HG02885 (cell line): ENCODE measurements around the gene RMDN2.
"Not testable (repeated sequence)": the region's sequence is repeated elsewhere in the genome, so short reads cannot be mapped to it uniquely, and the experiment has no call there.

ENCODE experiments used
- ATAC-seq: cut with Tn5 transposase; IDR thresholded peaks from one replicate; pipeline ENCODE4 v1.9.1; 2021; ENCODE audit warnings: mild to moderate bottlenecking; ENCODE audit not compliant: unreplicated experiment, poor library complexity

The RMDN2 gene

GRCh38 chr2:37984176-37984575, 59.1 kb downstream of the RMDN2 start:
- ATAC-seq, result no peak

- no peak for ATAC-seq
Observed at GRCh38 chr2:37984589-37984988, 59.5 kb downstream of the RMDN2 start.

- no peak for ATAC-seq
Observed at GRCh38 chr2:37985333-37985732, 60.2 kb downstream of the RMDN2 start.

GRCh38 chr2:37987098-37987775, 62.1 kb downstream of the RMDN2 start:
- ATAC-seq, result no peak

- no peak for ATAC-seq
Observed at GRCh38 chr2:37992601-37993000, 67.5 kb downstream of the RMDN2 start.

- ATAC-seq, result no peak
Observed at GRCh38 chr2:37993143-37993542, 68.1 kb downstream of the RMDN2 start.

- no peak for ATAC-seq
Observed at GRCh38 chr2:37997629-37998028, 72.5 kb downstream of the RMDN2 start.

GRCh38 chr2:38000485-38001222, 75.6 kb downstream of the RMDN2 start:
- no peak for ATAC-seq

- ATAC-seq, result not testable (repeated sequence)
Observed at GRCh38 chr2:38010187-38010586, 85.1 kb downstream of the RMDN2 start.

- ATAC-seq, result no peak
Observed at GRCh38 chr2:38010995-38011394, 85.9 kb downstream of the RMDN2 start.

GRCh38 chr2:38013158-38013752, 88.2 kb downstream of the RMDN2 start:
- no peak for ATAC-seq

GRCh38 chr2:38016219-38016618, 91.1 kb downstream of the RMDN2 start:
- no peak for ATAC-seq

GRCh38 chr2:38017836-38018235, 92.7 kb downstream of the RMDN2 start:
- ATAC-seq, result no peak

- ATAC-seq, result not testable (repeated sequence)
Observed at GRCh38 chr2:38020359-38021069, 95.4 kb downstream of the RMDN2 start.

GRCh38 chr2:38021589-38021988, 96.5 kb downstream of the RMDN2 start:
- ATAC-seq, result no peak

GRCh38 chr2:38026846-38027245, 101.8 kb downstream of the RMDN2 start:
- ATAC-seq, result no peak

- no peak for ATAC-seq
Observed at GRCh38 chr2:38028829-38029228, 103.7 kb downstream of the RMDN2 start.

GRCh38 chr2:38029512-38029911, 104.4 kb downstream of the RMDN2 start:
- no peak for ATAC-seq

- no peak for ATAC-seq
Observed at GRCh38 chr2:38030635-38031355, 105.7 kb downstream of the RMDN2 start.

GRCh38 chr2:38032946-38033345, 107.9 kb downstream of the RMDN2 start:
- ATAC-seq, result no peak
